Endodermal cell (in vitro differentiated cells): ENCODE results near the gene RHBDL3. TPM values are rescaled to one million over a fixed set of nuclear protein-coding genes. Genes with fewer than 3 reads are reported as not detected.

Experiments
- DNase-seq: peaks from one replicate; pipeline ENCODE4 v3.0.0-alpha.2; 2017
- H3K27ac ChIP-seq: 2 replicates; pipeline ENCODE4 v1.5.1; 2013; ENCODE audit warnings: mild to moderate bottlenecking, low read depth, low read length, moderate library complexity
- H3K27me3 ChIP-seq: 2 replicates; pipeline ENCODE4 v1.6.1; 2013; ENCODE audit warnings: mild to moderate bottlenecking, low read length, moderate library complexity; ENCODE audit not compliant: insufficient read depth, control insufficient read depth, poor library complexity, severe bottlenecking
- H3K36me3 ChIP-seq: 2 replicates; pipeline ENCODE4 v1.7.0; 2013; ENCODE audit warnings: mild to moderate bottlenecking, low read length, moderate library complexity; ENCODE audit not compliant: control insufficient read depth, insufficient read depth
- H3K4me1 ChIP-seq: one replicate; pipeline ENCODE4 v1.7.0; 2013; ENCODE audit warnings: low read length; ENCODE audit not compliant: control insufficient read depth, insufficient read depth
- H3K4me3 ChIP-seq: 2 replicates; pipeline ENCODE4 v1.5.1; 2013; ENCODE audit warnings: mild to moderate bottlenecking, low read length, moderate library complexity
- H3K9ac ChIP-seq: 2 replicates; pipeline ENCODE4 v1.6.1; 2013; ENCODE audit warnings: mild to moderate bottlenecking, low read length, moderate library complexity; ENCODE audit not compliant: poor library complexity, severe bottlenecking; ENCODE audit errors: extremely low read depth
- H3K9me3 ChIP-seq: 2 replicates; pipeline ENCODE4 v1.6.1; 2013; ENCODE audit warnings: mild to moderate bottlenecking, low read length, moderate library complexity; ENCODE audit not compliant: control insufficient read depth
- H3K27ac Mint-ChIP-seq: 2 replicates; pipeline ENCODE4 v1.8.0; 2020; ENCODE audit warnings: mixed read lengths
- H3K27me3 Mint-ChIP-seq: 2 replicates; pipeline ENCODE4 v1.8.0; 2021; ENCODE audit warnings: mild to moderate bottlenecking, mixed read lengths; ENCODE audit not compliant: insufficient read depth
- H3K36me3 Mint-ChIP-seq: 2 replicates; pipeline ENCODE4 v1.8.0; 2020; ENCODE audit warnings: low read depth, mixed read lengths
- H3K4me1 Mint-ChIP-seq: 2 replicates; pipeline ENCODE4 v1.8.0; 2020; ENCODE audit warnings: mixed read lengths
- H3K4me3 Mint-ChIP-seq: 2 replicates; pipeline ENCODE4 v1.8.0; 2020; ENCODE audit warnings: mild to moderate bottlenecking, moderate library complexity, mixed read lengths
- H3K9me3 Mint-ChIP-seq: 2 replicates; pipeline ENCODE4 v1.8.0; 2020; ENCODE audit warnings: mild to moderate bottlenecking, mixed read lengths
- CTCF ChIP-seq: fragments of 200-600 bp; sonication (generic); conservative IDR thresholded peaks from 2 replicates; pipeline ENCODE4 v1.5.0; 2021; ENCODE audit warnings: antibody characterized with exemption, mild to moderate bottlenecking
- WGBS, 2 experiments: methylation state at CpG; one replicate each; pipeline versions ENCODE4 v1.1.5 to v1.1.7; 2013; ENCODE audit warnings: missing lambda C conversion rate in 2 of 2, mixed read lengths in 1 of 2; ENCODE audit not compliant: insufficient coverage in 1 of 2, insufficient read length in 1 of 2; 5-methylcytosine and 5-hydroxymethylcytosine counted together
- microRNA-seq: library from miRNA; unstranded; fragments of <30 nt; microRNA quantifications from one replicate; pipeline ENCODE4 v1.2.0, GENCODE V29; 2020; ENCODE audit warnings: borderline microRNAs expressed
- total RNA-seq, 2 donors: library from RNA; stranded (reverse); fragmentation: NEBNext Ultra II Directional in 1 of 2; extraction: Animal tissue kit (Norgen Biotek cat#: 25700) in 1 of 2; gene quantifications; 2 replicates in 1 of 2; 3 replicates in 1 of 2; pipeline ENCODE4 v1.2.1, GENCODE V29; 2021

RHBDL3 gene
- total RNA-seq, 2 donors from 2014 or later = 0.35 to 1.4 TPM

DNA sequence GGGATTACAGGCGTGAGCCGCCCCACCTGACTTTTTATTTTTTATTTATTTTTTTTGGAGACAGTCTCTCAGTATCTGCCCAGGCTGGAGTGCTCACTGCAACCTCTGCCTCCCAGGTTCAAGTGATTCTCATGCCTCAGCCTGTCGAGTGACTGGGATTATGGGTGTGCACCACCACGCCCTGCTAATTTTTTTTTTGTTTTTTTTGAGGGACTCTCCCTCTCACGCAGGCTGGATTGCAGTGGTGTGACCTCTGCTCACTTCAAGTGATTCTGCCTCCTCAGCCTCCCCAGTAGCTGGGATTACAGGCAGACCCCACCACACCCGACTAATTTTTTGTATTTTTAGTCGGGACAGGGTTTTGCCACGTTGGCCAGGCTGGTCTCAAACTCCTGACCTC, 92.0 kb downstream of the RHBDL3 start:
- H3K4me1 ChIP-seq = no peaks in the 10 kb centered on the region
- H3K4me1 Mint-ChIP-seq = peaks cover 11% of the 10 kb centered on the region
- no peak overlapping the region for H3K4me3 Mint-ChIP-seq
- H3K4me3 ChIP-seq = no peak overlapping the region
- peaks cover 93% of the 10 kb centered on the region for H3K36me3 ChIP-seq
- peaks cover 78% of the 10 kb centered on the region for H3K36me3 Mint-ChIP-seq
- no peak for TF ChIP-seq CTCF
- DNase-seq = no peak
- no peaks in the 10 kb centered on the region for H3K9me3 ChIP-seq
- no peaks in the 10 kb centered on the region for H3K27me3 Mint-ChIP-seq
- H3K27ac Mint-ChIP-seq = no peak overlapping the region
- no peak overlapping the region for H3K27ac ChIP-seq
- no peaks in the 10 kb centered on the region for H3K27me3 ChIP-seq
- H3K9ac ChIP-seq = no peak overlapping the region
- WGBS, 2 experiments = 95 to 96% methylated on average over 3 to 8 of the region's 8 CpGs
- H3K9me3 Mint-ChIP-seq = no peaks in the 10 kb centered on the region

DNA sequence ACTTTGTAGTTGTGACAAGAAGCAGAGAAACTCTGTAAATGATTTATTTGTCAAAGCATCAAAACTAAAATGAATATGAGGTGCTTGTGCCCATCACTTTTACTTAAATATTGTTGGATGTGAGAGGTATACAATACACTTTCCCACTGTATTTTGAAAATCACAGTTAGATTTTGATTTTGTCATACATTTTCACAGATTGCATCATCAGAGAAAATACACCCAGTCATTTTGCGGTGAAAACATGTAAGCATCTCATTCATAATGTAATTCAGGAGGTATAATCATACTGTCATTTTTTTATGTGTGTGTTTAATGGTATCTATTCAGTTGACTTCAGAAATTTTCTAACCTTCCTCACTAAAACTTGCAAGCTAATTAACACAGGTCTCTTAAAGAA, 95.6 kb downstream of the RHBDL3 start:
- Mint-ChIP-seq H3K27ac (no peak overlapping the region), H3K4me3 (no peak overlapping the region), H3K36me3 (peaks cover 78% of the 10 kb centered on the region), H3K27me3 (no peaks in the 10 kb centered on the region), H3K9me3 (no peaks in the 10 kb centered on the region), H3K4me1 (no peaks in the 10 kb centered on the region)
- DNase-seq = no peak
- Histone ChIP-seq H3K4me3 (no peak overlapping the region), H3K4me1 (no peaks in the 10 kb centered on the region), H3K27ac (no peak overlapping the region), H3K36me3 (peaks cover 93% of the 10 kb centered on the region), H3K27me3 (no peaks in the 10 kb centered on the region), H3K9me3 (no peaks in the 10 kb centered on the region), H3K9ac (no peak overlapping the region)
- WGBS, 2 experiments = 100% methylated on average over 1 of the region's 1 CpG; no CpG with 5 or more reads in 1 of the 2 experiments
- TF ChIP-seq CTCF = no peak

GRCh38 chr17:32370426-32370825, 104.8 kb downstream of the RHBDL3 start:
- Histone ChIP-seq H3K27me3 (no peaks in the 10 kb centered on the region), H3K27ac (no peak overlapping the region), H3K9ac (no peak overlapping the region), H3K4me3 (no peak overlapping the region), H3K4me1 (no peaks in the 10 kb centered on the region), H3K9me3 (no peaks in the 10 kb centered on the region), H3K36me3 (peaks cover 94% of the 10 kb centered on the region)
- Mint-ChIP-seq H3K27ac (peak overlapping the region; percentile 15), H3K9me3 (no peaks in the 10 kb centered on the region), H3K4me3 (no peak overlapping the region), H3K4me1 (peaks cover 6% of the 10 kb centered on the region), H3K27me3 (no peaks in the 10 kb centered on the region), H3K36me3 (peaks cover 92% of the 10 kb centered on the region)
- WGBS, 2 experiments = 100% methylated on average over 1 of the region's 1 CpG
- DNase-seq = no peak
- TF ChIP-seq CTCF = no peak

Small RNA genes lying within 50 kb of the gene (microRNA-seq; reads per million reads assigned to microRNA genes)
- gene MIR632 = not detected

Other genes with a start within 250 kb of the RHBDL3 start
- 10 to 100 TPM; 30.0 to 35.7 TPM for gene RHOT1, start 123.3 kb upstream of the RHBDL3 start, total RNA-seq
- gene C17orf75, start 76.3 kb downstream of the RHBDL3 start, total RNA-seq = 10 to 100 TPM; 33.7 to 52.2 TPM
- 100 to 1,000 TPM; 234 to 255 TPM for gene ZNF207, start 84.3 kb downstream of the RHBDL3 start, total RNA-seq
- gene PSMD11, start 178.7 kb downstream of the RHBDL3 start, total RNA-seq = 100 to 1,000 TPM; 164 to 168 TPM
- gene CDK5R1, start 221.2 kb downstream of the RHBDL3 start, total RNA-seq = 10 to 100 TPM in 1 of 2 donors, 1 to 10 TPM in 1; 9.8 to 10.3 TPM